Measurements from ENCODE around the gene TAMALIN. TPM values are rescaled to one million over a fixed set of nuclear protein-coding genes. Genes with fewer than 3 reads are reported as not detected.
A peak's percentile ranks its signal among the peaks of the same experiment; 100 is the strongest.

TAMALIN gene
- total RNA-seq, 1 experiment from 2014 or later: 0.58 TPM

- Histone ChIP-seq H4K20me1 (ENCODE audit: low read length) (no peaks in the 10 kb centered on the region), H3K36me3 (ENCODE audit: low read depth, low read length) (peaks cover 1% of the 10 kb centered on the region; the same call in 1 of the 2 replicates), H3K79me2 (ENCODE audit: low read length) (no peaks in the 10 kb centered on the region), H3K9me3 (ENCODE audit: low read length) (no peaks in the 10 kb centered on the region), H3K4me1 (ENCODE audit: insufficient read depth, low read length) (no peaks in the 10 kb centered on the region), H3K4me3 (ENCODE audit: low read length) (no peak overlapping the region), H3K27ac (ENCODE audit: low read length) (no peak overlapping the region), H3K27me3 (ENCODE audit: low read length) (no peaks in the 10 kb centered on the region), H3K4me2 (ENCODE audit: low read length) (no peak overlapping the region), H3F3A (ENCODE audit: low read length, unreplicated experiment) (no peaks in the 10 kb centered on the region), H2AFZ (ENCODE audit: low read length) (no peak overlapping the region), H3K9ac (ENCODE audit: low read length) (no peak overlapping the region), H3K9me2 (replicated peaks; ENCODE audit: low read length) (no peaks in the 10 kb centered on the region)
- ChIA-PET CTCF (interaction anchor here (0.7 kb wide), 1 partner anchor 80 kb away, joined by 3 read pairs; no protein-coding TSS in a partner anchor), POLR2A (ENCODE audit: unreplicated experiment) (no interaction called here)
- peak; percentile 71 for DNase-seq
- no TSS peak for BruUV-seq (replicated peaks)
- TF ChIP-seq CTCF (conservative IDR thresholded peaks at IDR 0.05; ENCODE audit: low read depth, low read length): peak; percentile 95
- no peak for TF ChIP-seq EZH2phosphoT487 (IDR thresholded peaks at IDR 0.05; ENCODE audit: borderline replicate concordance, low read length)
- no peak for TF ChIP-seq EZH2 (IDR thresholded peaks at IDR 0.05; ENCODE audit: low read length, unreplicated experiment)
- intact Hi-C loops (cut with micrococcal nuclease): loop anchor here (1.0 kb wide), 2 partner anchors 54 to 85 kb away; no protein-coding TSS in a partner anchor
- ATAC-seq: peak; percentile 92
Observed at GRCh38 chr12:51980051-51980808, 26.5 kb upstream of the TAMALIN start.

- no peak overlapping the region for H2AFZ ChIP-seq (ENCODE audit: low read length)
- CTCF ChIA-PET: interaction anchor here (0.7 kb wide), 1 partner anchor 80 kb away, joined by 3 read pairs; no protein-coding TSS in a partner anchor
- BruUV-seq (replicated peaks): no TSS peak
- no peak for DNase-seq
- ATAC-seq: no peak
- POLR2A ChIA-PET (ENCODE audit: unreplicated experiment): no interaction called here
- H3F3A ChIP-seq (ENCODE audit: low read length, unreplicated experiment): no peaks in the 10 kb centered on the region
- no peak overlapping the region for H3K9ac ChIP-seq (ENCODE audit: low read length)
- H3K4me2 ChIP-seq (ENCODE audit: low read length): no peak overlapping the region
- H3K4me3 ChIP-seq (ENCODE audit: low read length): no peak overlapping the region
- H3K27me3 ChIP-seq (ENCODE audit: low read length): no peaks in the 10 kb centered on the region
- no peaks in the 10 kb centered on the region for H3K79me2 ChIP-seq (ENCODE audit: low read length)
- H3K36me3 ChIP-seq (ENCODE audit: low read depth, low read length): peaks cover 6% of the 10 kb centered on the region
- no peaks in the 10 kb centered on the region for H3K9me3 ChIP-seq (ENCODE audit: low read length)
- H3K27ac ChIP-seq (ENCODE audit: low read length): no peak overlapping the region
- TF ChIP-seq EZH2 (IDR thresholded peaks at IDR 0.05; ENCODE audit: low read length, unreplicated experiment) (no peak), EZH2phosphoT487 (IDR thresholded peaks at IDR 0.05; ENCODE audit: borderline replicate concordance, low read length) (no peak), CTCF (conservative IDR thresholded peaks at IDR 0.05; ENCODE audit: low read depth, low read length) (no peak)
- H4K20me1 ChIP-seq (ENCODE audit: low read length): no peaks in the 10 kb centered on the region
- H3K4me1 ChIP-seq (ENCODE audit: insufficient read depth, low read length): no peaks in the 10 kb centered on the region
- no peaks in the 10 kb centered on the region for H3K9me2 ChIP-seq (replicated peaks; ENCODE audit: low read length)
- intact Hi-C loops (cut with micrococcal nuclease): loop anchor here (1.0 kb wide), 2 partner anchors 54 to 85 kb away; no protein-coding TSS in a partner anchor
Observed at GRCh38 chr12:51980809-51981127, 26.0 kb upstream of the TAMALIN start.

- Histone ChIP-seq H4K20me1 (ENCODE audit: low read length) (no peaks in the 10 kb centered on the region), H3K79me2 (ENCODE audit: low read length) (no peaks in the 10 kb centered on the region), H3K4me2 (ENCODE audit: low read length) (no peak overlapping the region), H2AFZ (ENCODE audit: low read length) (no peak overlapping the region), H3K27ac (ENCODE audit: low read length) (no peak overlapping the region), H3K4me1 (ENCODE audit: insufficient read depth, low read length) (no peaks in the 10 kb centered on the region), H3K27me3 (ENCODE audit: low read length) (no peaks in the 10 kb centered on the region), H3F3A (ENCODE audit: low read length, unreplicated experiment) (no peaks in the 10 kb centered on the region), H3K9me2 (replicated peaks; ENCODE audit: low read length) (no peaks in the 10 kb centered on the region), H3K36me3 (ENCODE audit: low read depth, low read length) (peaks cover 13% of the 10 kb centered on the region), H3K9ac (ENCODE audit: low read length) (no peak overlapping the region), H3K4me3 (ENCODE audit: low read length) (no peak overlapping the region), H3K9me3 (ENCODE audit: low read length) (no peaks in the 10 kb centered on the region)
- ATAC-seq (peak; percentile 59), DNase-seq (no peak)
- BruUV-seq (replicated peaks): no TSS peak
- ChIA-PET CTCF (interaction anchor here (0.7 kb wide), 1 partner anchor 171 kb away, joined by 3 read pairs; no protein-coding TSS in a partner anchor), POLR2A (ENCODE audit: unreplicated experiment) (no interaction called here)
- intact Hi-C loops (cut with micrococcal nuclease): no loop called here
- no peak for TF ChIP-seq EZH2 (IDR thresholded peaks at IDR 0.05; ENCODE audit: low read length, unreplicated experiment)
- TF ChIP-seq CTCF (conservative IDR thresholded peaks at IDR 0.05; ENCODE audit: low read depth, low read length): no peak
- TF ChIP-seq EZH2phosphoT487 (IDR thresholded peaks at IDR 0.05; ENCODE audit: borderline replicate concordance, low read length): no peak
Observed at GRCh38 chr12:51984657-51985056, 22.1 kb upstream of the TAMALIN start.
